H1 (cell line): ENCODE data around the gene ATP11C. TPM values are rescaled to one million over a fixed set of nuclear protein-coding genes. Genes with fewer than 3 reads are reported as not detected.

ENCODE experiments used
- CHD7 ChIP-seq: fragments of 300-600 bp; sonication (generic); IDR thresholded peaks from 2 replicates; pipeline ENCODE4 v1.7.1; 2012; ENCODE audit warnings: low read length, moderate library complexity, mild to moderate bottlenecking, inconsistent platforms; ENCODE audit not compliant: insufficient replicate concordance
- polyA plus RNA-seq, 7 experiments: library from polyadenylated mRNA; depleted of rRNA in 3 of 7; stranded (reverse) in 5 of 7; unstranded in 2 of 7; fragments of >200 nt in 5 of 7; fragments of 200-250 nt in 2 of 7; gene quantifications; 1 replicate in 5 of 7; 2 replicates in 1 of 7; 4 replicates in 1 of 7; pipeline versions ENCODE4 v1.2.1 to v1.2.3, GENCODE V29; 2011 to 2013; ENCODE audit warnings: missing spikeins in 2 of 7, mixed read lengths in 2 of 7
- total RNA-seq: library from RNA; stranded (reverse); fragmentation: NEBNext Ultra II Directional; extraction: Animal tissue kit (Norgen Biotek cat#: 25700); gene quantifications from 2 replicates; pipeline ENCODE4 v1.2.1, GENCODE V29; 2021

ATP11C gene
- total and polyA plus RNA-seq, 2 of the 8 experiments (the other 6 are each of a cell fraction or from before 2014, with no cell fraction given), result 14.7 to 52.1 TPM

- TF ChIP-seq CHD7, result no peak
Observed at GRCh38 chrX:139877710-139878414, 55.0 kb downstream of the ATP11C start (continued).
